ENCODE data around the gene CHAC1.

The CHAC1 gene

DNA sequence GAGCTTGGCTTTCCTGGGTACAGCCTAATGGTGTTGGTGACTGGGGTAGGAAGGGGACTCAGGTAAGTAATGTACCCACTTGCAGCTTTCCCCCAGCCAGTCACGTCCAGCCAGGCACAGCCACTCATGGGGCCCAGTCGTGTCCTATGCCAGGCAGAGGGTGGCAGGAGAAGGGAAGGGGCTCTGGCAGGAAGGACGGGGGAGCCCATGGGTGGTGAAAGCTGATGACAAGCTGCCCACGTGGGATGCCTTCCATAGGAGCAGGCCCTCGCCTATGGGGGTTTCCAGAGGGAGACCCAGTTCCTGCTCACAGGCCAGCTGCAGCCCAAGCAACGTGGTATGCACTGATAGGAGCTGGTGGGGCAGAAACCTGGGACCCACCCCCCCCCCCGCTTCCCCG is 10.7 kb downstream of the CHAC1 start:
- no peaks in the 10 kb centered on the region for H3K27me3 ChIP-seq (ENCODE audit: control insufficient read depth, insufficient read depth, low read length, poor library complexity, severe bottlenecking)
- WGBS, 2 experiments, result 87 to 90% methylated on average over 7 of the region's 8 CpGs

DNA sequence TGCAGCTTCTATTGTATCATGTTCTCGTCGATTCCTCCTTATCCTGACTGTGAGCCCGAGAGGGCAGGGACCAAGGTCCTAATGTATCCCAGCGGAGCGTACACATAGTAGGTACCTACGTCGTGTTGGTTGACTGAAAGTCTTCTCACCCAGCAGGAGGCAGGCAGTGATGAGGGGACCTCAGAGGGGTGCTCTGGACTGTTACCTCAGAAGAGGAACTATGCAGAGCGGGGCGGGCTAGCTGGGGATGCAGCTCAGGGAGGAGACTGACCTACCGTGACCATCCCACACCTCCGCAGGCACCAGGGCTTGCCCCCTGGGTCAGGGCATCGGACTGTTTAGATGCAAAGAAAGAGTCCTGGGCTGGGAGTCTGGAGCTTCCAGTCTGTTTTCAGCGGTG is 11.4 kb downstream of the CHAC1 start:
- Histone ChIP-seq H3K4me3 (ENCODE audit: insufficient read depth, low read depth, low read length) (no peak overlapping the region), H3K27me3 (ENCODE audit: control insufficient read depth, insufficient read depth, low read length, poor library complexity, severe bottlenecking) (no peaks in the 10 kb centered on the region), H3K36me3 (ENCODE audit: control insufficient read depth, insufficient read depth, low read length) (no peaks in the 10 kb centered on the region), H3K4me1 (ENCODE audit: control insufficient read depth, insufficient read depth, low read length) (peaks cover 15% of the 10 kb centered on the region), H3K9me3 (ENCODE audit: control insufficient read depth, low read length) (no peaks in the 10 kb centered on the region), H3K27ac (ENCODE audit: insufficient read depth, low read depth, low read length, poor library complexity, severe bottlenecking) (no peak overlapping the region)
- 85% methylated on average over 13 of the region's 13 CpGs for WGBS, 2 experiments

More for the DNA sequence above, 10.7 kb downstream of the CHAC1 start:
- Histone ChIP-seq H3K27ac (ENCODE audit: insufficient read depth, low read depth, low read length, poor library complexity, severe bottlenecking) (no peak overlapping the region), H3K36me3 (ENCODE audit: control insufficient read depth, insufficient read depth, low read length) (no peaks in the 10 kb centered on the region), H3K9me3 (ENCODE audit: control insufficient read depth, low read length) (no peaks in the 10 kb centered on the region), H3K4me3 (ENCODE audit: insufficient read depth, low read depth, low read length) (no peak overlapping the region), H3K4me1 (ENCODE audit: control insufficient read depth, insufficient read depth, low read length) (peaks cover 15% of the 10 kb centered on the region)

DNA sequence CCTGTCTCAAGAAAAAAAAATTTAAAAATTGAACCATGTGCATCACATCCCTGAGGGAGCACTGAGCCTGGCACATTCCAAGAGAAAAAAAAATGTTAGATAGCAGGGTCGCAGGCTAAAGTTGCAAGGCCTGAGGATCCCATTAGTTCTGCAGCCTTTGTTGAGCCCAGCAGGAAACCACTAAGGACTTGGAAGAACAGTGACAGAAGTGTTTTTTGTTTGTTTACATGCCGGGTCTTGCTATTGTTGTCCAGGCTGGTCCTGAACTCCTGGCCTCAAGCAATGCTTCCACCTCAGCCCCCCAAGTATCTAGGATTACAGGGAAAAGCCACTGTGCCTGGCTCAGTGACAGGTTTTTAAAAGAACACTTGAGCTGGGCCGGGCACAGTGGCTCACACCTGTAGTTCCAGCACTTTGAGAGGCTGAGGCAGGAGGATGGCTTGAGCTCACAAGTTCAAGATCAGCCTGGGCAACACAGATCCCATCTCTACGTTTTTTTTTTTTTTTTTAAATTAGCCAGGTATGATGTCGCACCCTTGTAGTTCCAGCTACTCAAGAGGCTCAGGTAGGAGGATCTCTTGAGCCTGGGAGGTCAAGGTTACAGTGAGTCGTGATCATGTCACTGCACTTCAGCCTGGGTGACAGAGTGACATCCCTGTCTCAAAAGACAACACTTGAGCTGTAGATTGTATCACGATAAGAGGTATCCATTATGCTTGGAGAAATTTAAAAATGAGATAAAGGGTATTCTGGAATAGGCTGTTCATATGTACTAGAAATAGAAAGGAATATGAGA is 15.2 kb downstream of the CHAC1 start:
- Histone ChIP-seq H3K27ac (ENCODE audit: insufficient read depth, low read depth, low read length, poor library complexity, severe bottlenecking) (no peak overlapping the region), H3K36me3 (ENCODE audit: control insufficient read depth, insufficient read depth, low read length) (no peaks in the 10 kb centered on the region), H3K4me1 (ENCODE audit: control insufficient read depth, insufficient read depth, low read length) (peaks cover 14% of the 10 kb centered on the region), H3K27me3 (ENCODE audit: control insufficient read depth, insufficient read depth, low read length, poor library complexity, severe bottlenecking) (no peaks in the 10 kb centered on the region), H3K4me3 (ENCODE audit: insufficient read depth, low read depth, low read length) (no peak overlapping the region), H3K9me3 (ENCODE audit: control insufficient read depth, low read length) (no peaks in the 10 kb centered on the region)
- WGBS, 2 experiments, result 44 to 48% methylated on average over 7 of the region's 7 CpGs

DNA sequence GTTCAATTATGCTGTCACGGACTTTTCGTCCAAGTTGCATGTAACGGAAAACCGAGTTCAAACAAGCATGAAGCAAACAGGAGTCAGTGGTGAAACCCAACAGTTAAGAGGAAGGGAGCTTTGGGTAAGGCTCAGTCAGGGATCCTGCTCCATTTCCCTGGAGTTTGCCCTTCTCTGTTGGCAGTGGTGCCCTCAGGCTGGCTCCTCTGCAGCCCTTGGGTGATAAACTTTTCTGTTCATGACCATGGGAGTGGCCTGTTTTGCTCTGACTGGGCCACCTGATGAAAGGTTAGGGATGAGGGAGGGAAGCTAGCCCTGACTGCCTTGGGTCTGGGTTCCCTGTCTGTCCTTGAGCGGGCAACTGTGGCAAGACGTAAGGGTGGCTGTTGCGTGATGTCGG is 16.1 kb downstream of the CHAC1 start:
- Histone ChIP-seq H3K36me3 (ENCODE audit: control insufficient read depth, insufficient read depth, low read length) (no peaks in the 10 kb centered on the region), H3K4me3 (ENCODE audit: insufficient read depth, low read depth, low read length) (no peak overlapping the region), H3K27ac (ENCODE audit: insufficient read depth, low read depth, low read length, poor library complexity, severe bottlenecking) (no peak overlapping the region), H3K9me3 (ENCODE audit: control insufficient read depth, low read length) (no peaks in the 10 kb centered on the region), H3K4me1 (ENCODE audit: control insufficient read depth, insufficient read depth, low read length) (peaks cover 14% of the 10 kb centered on the region), H3K27me3 (ENCODE audit: control insufficient read depth, insufficient read depth, low read length, poor library complexity, severe bottlenecking) (no peaks in the 10 kb centered on the region)
- 93 to 97% methylated on average over 8 of the region's 8 CpGs for WGBS, 2 experiments

DNA sequence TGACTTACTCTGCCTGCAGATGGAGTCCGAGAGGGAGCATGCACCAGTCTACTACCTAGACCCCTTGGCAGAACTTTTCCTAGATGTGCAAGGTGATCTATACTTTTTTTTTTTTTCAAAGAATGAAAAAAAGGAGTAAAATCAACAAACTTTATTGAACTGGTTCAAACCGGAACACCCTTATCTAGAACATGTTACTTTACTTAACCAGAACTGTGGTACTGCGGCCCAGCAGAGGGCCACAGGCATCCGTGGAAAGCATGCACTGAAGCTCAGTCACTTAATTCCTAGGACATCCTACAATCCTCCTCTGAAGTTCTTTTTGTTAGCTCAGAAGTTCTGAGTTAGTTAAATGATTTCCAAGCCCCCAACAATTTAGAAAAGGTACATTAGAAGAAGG is 21.6 kb downstream of the CHAC1 start:
- peaks cover 6% of the 10 kb centered on the region for H3K4me1 ChIP-seq (ENCODE audit: control insufficient read depth, insufficient read depth, low read length)
- 96% methylated on average over 4 of the region's 4 CpGs for WGBS, 2 experiments
- peaks cover 10% of the 10 kb centered on the region for H3K36me3 ChIP-seq (ENCODE audit: control insufficient read depth, insufficient read depth, low read length)
- no peaks in the 10 kb centered on the region for H3K27me3 ChIP-seq (ENCODE audit: control insufficient read depth, insufficient read depth, low read length, poor library complexity, severe bottlenecking)
- H3K4me3 ChIP-seq (ENCODE audit: insufficient read depth, low read depth, low read length), result no peak overlapping the region
- no peak overlapping the region for H3K27ac ChIP-seq (ENCODE audit: insufficient read depth, low read depth, low read length, poor library complexity, severe bottlenecking)
- H3K9me3 ChIP-seq (ENCODE audit: control insufficient read depth, low read length), result no peaks in the 10 kb centered on the region

DNA sequence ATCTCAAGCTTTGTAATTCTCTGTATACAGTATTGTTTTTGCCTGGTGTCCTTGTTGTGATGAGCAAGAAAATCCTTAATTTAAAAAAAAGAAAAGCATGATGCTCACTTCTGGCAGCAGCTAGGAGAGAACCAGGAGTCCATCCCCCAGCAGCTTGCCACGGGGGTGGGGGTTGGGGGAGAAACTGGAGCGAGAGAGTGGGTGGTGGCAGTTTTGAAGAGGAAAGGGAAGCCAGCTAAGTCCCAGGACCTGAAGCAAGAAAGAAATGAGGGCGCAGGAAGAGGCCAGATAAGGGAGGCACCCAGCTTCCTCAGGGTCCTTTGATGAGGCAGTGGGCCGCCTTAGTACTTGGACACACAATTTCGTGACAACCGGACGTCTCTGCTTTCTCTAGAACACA is 23.5 kb downstream of the CHAC1 start:
- H3K27me3 ChIP-seq (ENCODE audit: control insufficient read depth, insufficient read depth, low read length, poor library complexity, severe bottlenecking), result no peaks in the 10 kb centered on the region
- no peaks in the 10 kb centered on the region for H3K9me3 ChIP-seq (ENCODE audit: control insufficient read depth, low read length)
- H3K4me1 ChIP-seq (ENCODE audit: control insufficient read depth, insufficient read depth, low read length), result peaks cover 6% of the 10 kb centered on the region
- H3K4me3 ChIP-seq (ENCODE audit: insufficient read depth, low read depth, low read length), result no peak overlapping the region
- H3K36me3 ChIP-seq (ENCODE audit: control insufficient read depth, insufficient read depth, low read length), result peaks cover 16% of the 10 kb centered on the region
- no peak overlapping the region for H3K27ac ChIP-seq (ENCODE audit: insufficient read depth, low read depth, low read length, poor library complexity, severe bottlenecking)
- 90 to 94% methylated on average over 7 of the region's 7 CpGs for WGBS, 2 experiments

DNA sequence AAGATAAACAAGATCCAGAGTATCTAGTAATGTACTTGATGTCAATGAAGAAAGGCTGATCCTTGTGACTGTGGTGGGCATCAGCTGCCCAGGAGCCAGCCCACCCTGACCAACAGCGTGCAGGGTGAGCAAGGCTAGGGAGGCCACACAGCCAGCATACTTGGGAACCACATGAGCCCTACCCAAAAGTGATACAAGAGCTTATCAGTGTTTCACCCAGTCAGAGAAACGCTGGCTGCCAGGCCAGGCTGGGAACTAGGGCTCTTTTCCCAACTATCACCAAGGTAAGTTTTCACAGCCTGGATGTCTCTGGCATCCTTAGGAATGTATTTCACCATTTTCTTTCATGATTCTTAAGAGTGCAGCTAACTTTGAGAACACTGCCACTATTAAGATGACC is 24.9 kb downstream of the CHAC1 start:
- H3K27ac ChIP-seq (ENCODE audit: insufficient read depth, low read depth, low read length, poor library complexity, severe bottlenecking), result no peak overlapping the region
- H3K27me3 ChIP-seq (ENCODE audit: control insufficient read depth, insufficient read depth, low read length, poor library complexity, severe bottlenecking), result no peaks in the 10 kb centered on the region
- H3K36me3 ChIP-seq (ENCODE audit: control insufficient read depth, insufficient read depth, low read length), result peaks cover 27% of the 10 kb centered on the region
- 94 to 97% methylated on average over 2 of the region's 2 CpGs for WGBS, 2 experiments
- H3K9me3 ChIP-seq (ENCODE audit: control insufficient read depth, low read length), result no peaks in the 10 kb centered on the region
- no peak overlapping the region for H3K4me3 ChIP-seq (ENCODE audit: insufficient read depth, low read depth, low read length)
- no peaks in the 10 kb centered on the region for H3K4me1 ChIP-seq (ENCODE audit: control insufficient read depth, insufficient read depth, low read length)

DNA sequence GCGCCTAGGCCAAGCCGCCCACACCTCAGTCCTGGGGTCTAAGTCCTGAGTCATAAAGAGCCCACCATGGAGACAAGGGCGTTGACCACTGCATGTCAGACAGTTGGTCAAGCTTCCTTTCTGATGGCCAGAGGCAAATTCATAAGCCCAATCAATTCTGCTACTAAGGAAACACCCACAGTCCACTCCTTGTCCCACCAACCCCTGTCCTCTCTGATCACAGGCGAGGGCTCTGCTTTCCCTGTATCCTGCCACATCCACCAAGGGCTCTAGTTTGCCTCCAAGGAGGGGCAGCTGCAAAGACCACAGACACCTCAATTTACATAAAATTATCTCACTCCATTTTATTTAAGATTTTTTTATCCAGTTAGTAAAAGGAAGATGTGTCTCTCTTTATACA is 25.3 kb downstream of the CHAC1 start:
- 94 to 96% methylated on average over 4 of the region's 4 CpGs for WGBS, 2 experiments
- peaks cover 31% of the 10 kb centered on the region for H3K36me3 ChIP-seq (ENCODE audit: control insufficient read depth, insufficient read depth, low read length)

DNA sequence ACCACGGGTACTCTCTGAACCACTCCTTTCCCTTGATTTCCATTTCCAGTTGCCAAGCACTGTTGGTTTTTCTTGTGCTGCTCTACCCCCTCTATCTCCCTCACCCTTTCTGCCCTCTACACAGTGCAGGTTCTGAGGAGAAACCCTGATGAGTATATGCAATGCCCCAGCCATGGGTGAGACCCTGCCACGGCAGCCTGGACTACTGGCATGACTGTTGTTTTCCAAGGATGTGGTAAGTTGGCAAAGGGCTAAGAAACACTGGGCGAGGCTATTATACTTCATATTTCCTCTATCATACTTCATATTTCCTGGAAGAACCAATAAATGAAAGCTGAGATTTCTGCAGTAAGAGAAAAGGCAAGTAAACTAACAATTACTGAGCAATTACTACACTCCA is 27.9 kb downstream of the CHAC1 start:
- Histone ChIP-seq H3K9me3 (ENCODE audit: control insufficient read depth, low read length) (no peaks in the 10 kb centered on the region), H3K36me3 (ENCODE audit: control insufficient read depth, insufficient read depth, low read length) (peaks cover 49% of the 10 kb centered on the region), H3K27me3 (ENCODE audit: control insufficient read depth, insufficient read depth, low read length, poor library complexity, severe bottlenecking) (no peaks in the 10 kb centered on the region), H3K4me1 (ENCODE audit: control insufficient read depth, insufficient read depth, low read length) (no peaks in the 10 kb centered on the region), H3K27ac (ENCODE audit: insufficient read depth, low read depth, low read length, poor library complexity, severe bottlenecking) (no peak overlapping the region), H3K4me3 (ENCODE audit: insufficient read depth, low read depth, low read length) (no peak overlapping the region)
- 89 to 94% methylated on average over 3 of the region's 3 CpGs for WGBS, 2 experiments

More for the DNA sequence above, 25.3 kb downstream of the CHAC1 start:
- Histone ChIP-seq H3K9me3 (ENCODE audit: control insufficient read depth, low read length) (no peaks in the 10 kb centered on the region), H3K27ac (ENCODE audit: insufficient read depth, low read depth, low read length, poor library complexity, severe bottlenecking) (no peak overlapping the region), H3K27me3 (ENCODE audit: control insufficient read depth, insufficient read depth, low read length, poor library complexity, severe bottlenecking) (no peaks in the 10 kb centered on the region), H3K4me1 (ENCODE audit: control insufficient read depth, insufficient read depth, low read length) (no peaks in the 10 kb centered on the region), H3K4me3 (ENCODE audit: insufficient read depth, low read depth, low read length) (no peak overlapping the region)

DNA sequence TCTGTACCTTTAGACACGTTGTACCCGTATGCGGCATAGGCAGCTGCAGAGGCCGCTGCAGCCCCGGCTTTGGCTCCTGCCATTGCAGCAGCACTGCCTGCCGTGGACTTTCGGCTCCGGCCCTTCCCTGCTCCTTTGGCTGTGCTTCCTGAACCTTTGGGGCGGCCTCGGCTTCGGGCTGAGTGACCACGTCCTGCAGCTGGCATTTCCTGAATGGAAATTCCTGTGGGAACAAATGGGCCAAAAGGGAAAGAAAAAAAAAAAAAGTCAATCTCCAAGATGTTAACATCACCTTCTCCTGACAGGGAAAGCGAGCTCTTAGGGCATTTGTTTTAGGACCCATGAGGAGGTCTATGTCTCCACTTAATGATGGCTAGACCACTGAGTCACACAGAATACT is 29.6 kb downstream of the CHAC1 start:
- Histone ChIP-seq H3K4me3 (ENCODE audit: insufficient read depth, low read depth, low read length) (no peak overlapping the region), H3K36me3 (ENCODE audit: control insufficient read depth, insufficient read depth, low read length) (peaks cover 47% of the 10 kb centered on the region), H3K27me3 (ENCODE audit: control insufficient read depth, insufficient read depth, low read length, poor library complexity, severe bottlenecking) (no peaks in the 10 kb centered on the region), H3K4me1 (ENCODE audit: control insufficient read depth, insufficient read depth, low read length) (no peaks in the 10 kb centered on the region), H3K27ac (ENCODE audit: insufficient read depth, low read depth, low read length, poor library complexity, severe bottlenecking) (no peak overlapping the region), H3K9me3 (ENCODE audit: control insufficient read depth, low read length) (no peaks in the 10 kb centered on the region)
- WGBS, 2 experiments, result 96% methylated on average over 13 of the region's 13 CpGs
